T-cell (primary cell): ENCODE results near the gene CCDC3. TPM values are rescaled to one million over a fixed set of nuclear protein-coding genes. Genes with fewer than 3 reads are reported as not detected.

Experiments
- ATAC-seq, 4 experiments: fragments of 200-7000 bp in 3 of 4; fragments of 150-1000 bp in 1 of 4; cut with Tn5 transposase; replicated peaks in 1 of 4; 1 replicate in 3 of 4; 2 replicates in 1 of 4; pipeline ENCODE4 v1.10.0; 2021; ENCODE audit warnings: moderate library complexity in 3 of 4, mild to moderate bottlenecking in 2 of 4, moderate number of reproducible peaks in 1 of 4
- CTCF ChIA-PET, 2 donors: fragments of 300-600 bp; sonication (Branson Sonifier 250); formaldehyde crosslinking; loops; one replicate each; lab custom pipeline; 2022; ENCODE audit warnings: antibody characterized with exemption in 2 of 2; lab: Charles Lee
- POLR2A ChIA-PET, 2 donors: fragments of 300-600 bp; sonication (Branson Sonifier 250); formaldehyde crosslinking; loops; one replicate each; lab custom pipeline; 2022; ENCODE audit warnings: antibody characterized with exemption in 2 of 2; lab: Charles Lee
- DNase-seq, 35 experiments: peaks; one replicate each; pipeline versions ENCODE4 v3.0.0 to v3.0.0-alpha.2; 2013 to 2023
- H3K27ac ChIP-seq: one replicate; pipeline ENCODE4 v1.5.1; 2013; ENCODE audit warnings: low read length
- H3K27me3 ChIP-seq, 2 experiments: replicated peaks in 1 of 2; 1 replicate in 1 of 2; 2 replicates in 1 of 2; pipeline versions ENCODE4 v1.6.1 to v1.7.0; 2013; ENCODE audit warnings: low read length in 1 of 2, mixed read lengths in 1 of 2; ENCODE audit not compliant: control insufficient read depth in 2 of 2, insufficient read depth in 2 of 2; ENCODE audit errors: extremely low read depth in 1 of 2
- H3K36me3 ChIP-seq, 2 donors: 1 replicate in 1 of 2; 2 replicates in 1 of 2; pipeline versions ENCODE4 v1.6.1 to v1.7.0; 2013; ENCODE audit warnings: low read length in 1 of 2; ENCODE audit not compliant: control insufficient read depth in 2 of 2, insufficient read depth in 1 of 2; ENCODE audit errors: extremely low read depth in 1 of 2
- H3K4me1 ChIP-seq, 2 experiments: 1 replicate in 1 of 2; 2 replicates in 1 of 2; pipeline versions ENCODE4 v1.6.1 to v1.7.0; 2013; ENCODE audit warnings: low read length in 2 of 2, mixed read lengths in 1 of 2; ENCODE audit not compliant: insufficient read depth in 2 of 2, control insufficient read depth in 1 of 2; ENCODE audit errors: extremely low read depth in 1 of 2
- H3K4me3 ChIP-seq, 2 donors: 1 replicate in 1 of 2; 2 replicates in 1 of 2; pipeline versions ENCODE4 v1.5.1 to v1.7.0; 2013; ENCODE audit warnings: mild to moderate bottlenecking in 2 of 2, low read length in 1 of 2, moderate library complexity in 1 of 2; ENCODE audit not compliant: control insufficient read depth in 1 of 2; ENCODE audit errors: extremely low read depth in 1 of 2
- H3K9me3 ChIP-seq: 2 replicates; pipeline ENCODE4 v1.7.0; 2013
- H3K27ac Mint-ChIP-seq, 2 donors: one replicate each; pipeline ENCODE4 v1.8.0; 2020 to 2021; ENCODE audit warnings: mild to moderate bottlenecking in 2 of 2, mixed read lengths in 2 of 2
- H3K27me3 Mint-ChIP-seq, 2 donors: one replicate each; pipeline ENCODE4 v1.8.0; 2021 to 2022; ENCODE audit warnings: mixed read lengths in 2 of 2
- H3K36me3 Mint-ChIP-seq: one replicate; pipeline ENCODE4 v1.8.0; 2021; ENCODE audit warnings: mixed read lengths
- H3K4me1 Mint-ChIP-seq, 3 donors: one replicate each; pipeline ENCODE4 v1.8.0; 2020 to 2022; ENCODE audit warnings: mixed read lengths in 3 of 3, mild to moderate bottlenecking in 1 of 3
- H3K4me3 Mint-ChIP-seq, 3 donors: one replicate each; pipeline ENCODE4 v1.8.0; 2020 to 2022; ENCODE audit warnings: mild to moderate bottlenecking in 3 of 3, mixed read lengths in 3 of 3, moderate library complexity in 3 of 3
- H3K9me3 Mint-ChIP-seq, 3 donors: one replicate each; pipeline ENCODE4 v1.8.0; 2020 to 2022; ENCODE audit warnings: mixed read lengths in 3 of 3
- WGBS: methylation state at CpG from one replicate; pipeline ENCODE4 v1.1.5; 2013; ENCODE audit warnings: missing lambda C conversion rate; ENCODE audit not compliant: insufficient coverage; 5-methylcytosine and 5-hydroxymethylcytosine counted together
- total RNA-seq, 35 experiments: library from RNA in 6 of 35; stranded (reverse) in 6 of 35; fragments of 120-200 nt in 1 of 35; gene quantifications; one replicate each; pipeline versions ENCODE4 v1.2.1 to v1.2.4 and lab custom pipeline; 2013 to 2026

Gene CCDC3
- total RNA-seq, 5 donors from 2014 or later (not counting 1 experiment from before 2014, with no cell fraction given): 0.06 to 0.20 (median 0.16) TPM; not detected in 2

DNA sequence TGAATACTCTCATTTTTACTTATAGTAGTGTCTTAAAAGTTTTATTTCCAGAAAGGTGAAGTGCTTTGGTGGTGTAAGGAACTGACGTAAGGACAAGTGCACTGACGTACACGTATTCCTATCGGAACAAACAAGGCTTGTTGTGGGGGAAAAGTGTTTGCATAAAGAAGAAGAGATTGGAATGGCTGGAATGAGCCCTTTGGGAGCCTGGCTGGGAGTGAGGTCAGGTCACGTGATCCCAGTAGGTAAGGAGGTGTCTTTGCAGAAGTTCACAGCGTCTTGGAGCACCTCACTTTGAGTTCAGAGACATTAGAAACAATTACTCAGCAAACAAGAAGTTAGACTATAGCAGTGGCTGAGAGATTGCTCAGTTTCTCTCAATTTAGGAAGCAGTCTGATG, 104.2 kb downstream of the CCDC3 start:
- Histone ChIP-seq H3K27me3 (peaks cover 0 to 18% of the 10 kb centered on the region in 2 experiments), H3K4me3 (no peak overlapping the region), H3K4me1 (no peaks in the 10 kb centered on the region), H3K27ac (no peak overlapping the region), H3K36me3 (no peaks in the 10 kb centered on the region), H3K9me3 (no peaks in the 10 kb centered on the region)
- 86% methylated on average over 5 of the region's 6 CpGs for WGBS
- ChIA-PET POLR2A (no interaction called here), CTCF (no interaction called here)
- H3K27me3 Mint-ChIP-seq: peaks cover 25 to 28% of the 10 kb centered on the region in 2 donors
- H3K36me3 Mint-ChIP-seq: no peaks in the 10 kb centered on the region
- peaks cover 13 to 22% (median 21%) of the 10 kb centered on the region in 3 donors for H3K9me3 Mint-ChIP-seq
- H3K4me3 Mint-ChIP-seq: no peak overlapping the region
- DNase-seq (no peak), ATAC-seq (no peak)
- H3K4me1 Mint-ChIP-seq: no peaks in the 10 kb centered on the region
- H3K27ac Mint-ChIP-seq: no peak overlapping the region

DNA sequence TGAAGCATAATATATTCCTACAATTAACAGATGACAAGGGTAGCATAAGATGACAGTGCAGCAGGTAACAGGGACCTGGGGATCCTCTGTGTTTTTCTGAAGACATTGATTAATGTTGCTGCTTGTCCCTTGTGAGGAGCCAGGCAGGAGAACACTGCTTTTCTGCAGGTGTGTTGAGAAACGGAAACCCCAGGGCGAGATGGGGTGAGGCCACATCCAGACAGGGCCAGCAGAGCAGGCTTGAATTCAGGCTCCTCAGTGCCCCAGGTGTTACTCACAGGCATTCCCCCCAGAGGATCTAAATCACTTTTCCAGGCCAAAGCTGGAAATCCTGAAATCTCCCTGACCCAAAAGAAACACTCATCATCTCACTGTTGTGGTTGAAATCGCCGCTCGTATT, 105.3 kb downstream of the CCDC3 start:
- CTCF ChIA-PET: no interaction called here
- WGBS: 100% methylated on average over 1 of the region's 5 CpGs
- Mint-ChIP-seq H3K4me1 (no peaks in the 10 kb centered on the region), H3K27ac (no peak overlapping the region), H3K36me3 (no peaks in the 10 kb centered on the region), H3K4me3 (no peak overlapping the region), H3K9me3 (peaks cover 13 to 22% (median 21%) of the 10 kb centered on the region in 3 donors), H3K27me3 (peaks cover 20 to 22% of the 10 kb centered on the region in 2 donors)
- H3K27ac ChIP-seq: no peak overlapping the region
- no peaks in the 10 kb centered on the region for H3K4me1 ChIP-seq
- ATAC-seq (no peak), DNase-seq (no peak)
- H3K36me3 ChIP-seq: no peaks in the 10 kb centered on the region
- no peaks in the 10 kb centered on the region for H3K9me3 ChIP-seq
- no peak overlapping the region for H3K4me3 ChIP-seq
- peaks cover 0 to 15% of the 10 kb centered on the region in 2 experiments for H3K27me3 ChIP-seq
- POLR2A ChIA-PET: no interaction called here

DNA sequence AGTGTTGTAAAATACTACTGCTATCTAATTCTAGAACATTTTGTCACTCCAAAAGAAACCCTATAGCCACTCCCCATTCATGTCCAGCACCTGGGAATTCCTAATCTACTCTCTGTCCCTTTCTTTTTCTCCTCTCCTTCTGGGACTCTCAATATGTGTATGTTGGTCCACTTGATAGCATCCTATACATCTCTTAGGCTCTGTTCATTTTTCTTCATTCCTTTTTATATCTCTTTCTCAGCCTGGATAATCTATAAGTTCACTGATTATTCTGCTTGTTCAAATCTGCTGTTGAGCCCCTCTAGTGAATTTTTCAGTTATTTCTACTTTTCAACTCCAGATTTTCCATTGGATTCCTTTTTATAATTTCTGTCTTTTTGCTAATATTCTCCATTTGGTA, 108.6 kb downstream of the CCDC3 start:
- no peak overlapping the region for H3K27ac ChIP-seq
- Mint-ChIP-seq H3K4me1 (no peaks in the 10 kb centered on the region), H3K27me3 (peaks cover 20 to 22% of the 10 kb centered on the region in 2 donors), H3K36me3 (no peaks in the 10 kb centered on the region), H3K9me3 (peaks cover 13 to 22% (median 21%) of the 10 kb centered on the region in 3 donors), H3K4me3 (no peak overlapping the region), H3K27ac (no peak overlapping the region)
- H3K9me3 ChIP-seq: no peaks in the 10 kb centered on the region
- H3K36me3 ChIP-seq: no peaks in the 10 kb centered on the region
- no peaks in the 10 kb centered on the region for H3K4me1 ChIP-seq
- ATAC-seq: no peak
- DNase-seq: no peak
- no peak overlapping the region for H3K4me3 ChIP-seq
- ChIA-PET POLR2A (no interaction called here), CTCF (no interaction called here)
- H3K27me3 ChIP-seq: peaks cover 0 to 20% of the 10 kb centered on the region in 2 experiments

DNA sequence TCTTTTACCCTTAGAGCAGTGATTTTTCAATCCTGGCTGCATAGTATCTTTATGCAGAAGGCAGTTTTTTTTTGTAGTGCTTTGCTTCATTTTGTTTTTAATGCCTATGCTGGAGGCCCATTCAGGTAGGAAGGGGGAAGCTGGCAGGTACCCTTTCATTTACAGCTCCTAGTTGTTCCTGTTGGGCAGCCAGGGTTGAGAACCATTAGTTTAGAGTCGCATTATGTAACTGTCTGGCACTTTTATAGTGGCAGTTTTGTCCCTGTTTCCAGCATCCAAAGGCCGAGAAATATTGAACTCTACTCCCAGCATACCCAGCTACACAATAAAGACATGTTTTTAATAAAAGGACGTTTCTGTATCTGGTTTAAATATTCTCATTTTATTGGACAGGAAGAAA, 110.6 kb downstream of the CCDC3 start:
- Mint-ChIP-seq H3K27me3 (peaks cover 11% of the 10 kb centered on the region in 2 donors), H3K4me1 (no peaks in the 10 kb centered on the region)
- CTCF ChIA-PET: no interaction called here

DNA sequence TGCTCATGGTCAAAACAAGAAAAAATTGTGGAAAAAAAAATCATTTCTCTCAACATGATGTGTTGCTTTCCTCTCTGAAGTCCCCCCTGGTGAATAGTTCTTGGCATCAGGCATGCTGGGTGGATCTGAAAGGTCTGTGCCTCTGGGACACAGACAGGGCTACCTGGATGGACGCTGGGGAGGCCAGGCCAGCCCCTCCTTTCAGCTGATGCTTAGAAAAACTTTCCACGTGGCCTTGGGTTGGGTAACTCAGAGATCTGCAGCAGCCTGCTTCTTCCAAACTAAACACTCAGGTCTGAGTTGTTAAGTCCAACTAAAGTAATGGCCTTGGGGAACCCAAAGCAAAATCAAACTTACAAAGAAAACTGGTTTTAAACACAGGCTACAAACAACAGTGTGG, 113.0 kb downstream of the CCDC3 start:
- no peaks in the 10 kb centered on the region for H3K36me3 ChIP-seq
- no peaks in the 10 kb centered on the region for H3K4me1 ChIP-seq
- no peaks in the 10 kb centered on the region for H3K4me1 Mint-ChIP-seq
- H3K4me3 Mint-ChIP-seq: no peak overlapping the region
- H3K27me3 Mint-ChIP-seq: peaks cover 11 to 12% of the 10 kb centered on the region in 2 donors
- no peak overlapping the region for H3K4me3 ChIP-seq
- peaks cover 10 to 17% (median 12%) of the 10 kb centered on the region in 3 donors for H3K9me3 Mint-ChIP-seq
- DNase-seq (no peak), ATAC-seq (no peak)
- H3K27ac Mint-ChIP-seq: no peak overlapping the region
- ChIA-PET CTCF (no interaction called here), POLR2A (no interaction called here)
- no CpG with 5 or more reads among the region's 2 CpGs for WGBS
- no peak overlapping the region for H3K27ac ChIP-seq
- H3K27me3 ChIP-seq: peaks cover 0 to 14% of the 10 kb centered on the region in 2 experiments
- H3K36me3 Mint-ChIP-seq: no peaks in the 10 kb centered on the region
- H3K9me3 ChIP-seq: no peaks in the 10 kb centered on the region

More for the DNA sequence above, 110.6 kb downstream of the CCDC3 start:
- no peaks in the 10 kb centered on the region for H3K36me3 Mint-ChIP-seq
- DNase-seq (no peak), ATAC-seq (no peak)
- Histone ChIP-seq H3K4me1 (no peaks in the 10 kb centered on the region), H3K36me3 (no peaks in the 10 kb centered on the region), H3K4me3 (no peak overlapping the region), H3K9me3 (no peaks in the 10 kb centered on the region), H3K27ac (no peak overlapping the region), H3K27me3 (peaks cover 0 to 8% of the 10 kb centered on the region in 2 experiments)
- no peak overlapping the region for H3K4me3 Mint-ChIP-seq
- POLR2A ChIA-PET: no interaction called here
- WGBS: no CpG with 5 or more reads among the region's 3 CpGs
- H3K27ac Mint-ChIP-seq: no peak overlapping the region
- peaks cover 13 to 22% (median 21%) of the 10 kb centered on the region in 3 donors for H3K9me3 Mint-ChIP-seq

DNA sequence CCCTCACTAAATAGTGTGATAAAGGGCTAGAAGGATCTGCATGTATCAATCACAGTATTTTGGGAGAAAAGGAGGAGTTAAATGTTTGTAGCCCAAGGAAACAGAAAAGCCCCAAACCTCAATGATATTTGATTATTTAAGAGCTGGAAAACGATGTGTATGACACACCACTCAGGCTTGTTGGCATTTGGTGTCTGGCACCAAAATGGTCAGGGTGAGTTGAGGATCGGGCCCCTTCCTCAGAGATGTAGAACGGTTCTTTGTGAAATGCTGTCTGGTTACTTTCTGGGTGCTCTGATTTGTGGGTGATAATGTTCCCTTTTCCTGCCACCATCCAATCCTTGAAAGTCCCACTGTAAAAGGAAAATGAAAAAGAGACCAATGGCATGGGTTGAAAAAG, 113.7 kb downstream of the CCDC3 start:
- H3K9me3 ChIP-seq: no peaks in the 10 kb centered on the region
- WGBS: 83% methylated on average over 1 of the region's 3 CpGs
- no peak overlapping the region for H3K27ac ChIP-seq
- H3K4me3 ChIP-seq: no peak overlapping the region
- no peaks in the 10 kb centered on the region for H3K36me3 ChIP-seq
- Mint-ChIP-seq H3K36me3 (no peaks in the 10 kb centered on the region), H3K27ac (no peak overlapping the region), H3K4me1 (no peaks in the 10 kb centered on the region), H3K4me3 (no peak overlapping the region), H3K27me3 (peaks cover 11 to 12% of the 10 kb centered on the region in 2 donors), H3K9me3 (peaks cover 3 to 10% (median 5%) of the 10 kb centered on the region in 3 donors)
- CTCF ChIA-PET: no interaction called here
- no peaks in the 10 kb centered on the region for H3K4me1 ChIP-seq
- no peak for DNase-seq
- POLR2A ChIA-PET: interaction anchor here in 1 of 2 donors (0.6 kb wide), 1 partner anchor 700 kb away, joined by 4 read pairs; no protein-coding TSS in a partner anchor
- no peak for ATAC-seq
- peaks cover 0 to 14% of the 10 kb centered on the region in 2 experiments for H3K27me3 ChIP-seq

DNA sequence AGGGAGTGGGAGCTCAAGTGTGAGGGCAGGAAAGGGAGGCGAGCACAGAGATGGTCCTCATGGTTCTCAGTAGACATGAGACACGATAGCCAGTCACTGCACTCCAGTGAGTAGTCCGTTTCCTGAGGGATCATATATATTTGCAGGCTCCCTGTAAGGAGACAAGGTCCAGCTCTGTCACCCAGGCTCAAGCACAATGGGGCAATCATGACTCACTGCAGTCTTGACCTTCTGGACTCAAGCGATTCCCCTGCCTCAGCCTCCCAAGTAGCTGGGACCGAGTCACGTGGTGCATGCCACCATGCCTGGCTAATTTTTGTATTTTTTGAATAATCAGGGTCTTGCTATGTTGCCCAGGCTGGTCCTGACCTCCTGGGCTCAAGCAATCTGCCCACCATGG, 116.7 kb downstream of the CCDC3 start:
- no peak overlapping the region for H3K4me3 ChIP-seq
- ChIA-PET POLR2A (no interaction called here), CTCF (no interaction called here)
- peaks cover 27 to 31% of the 10 kb centered on the region in 2 donors for H3K27me3 Mint-ChIP-seq
- peaks cover 0 to 16% of the 10 kb centered on the region in 2 experiments for H3K27me3 ChIP-seq
- no peaks in the 10 kb centered on the region for H3K9me3 ChIP-seq
- H3K36me3 ChIP-seq: no peaks in the 10 kb centered on the region
- H3K36me3 Mint-ChIP-seq: no peaks in the 10 kb centered on the region
- DNase-seq: no peak
- no peak overlapping the region for H3K27ac Mint-ChIP-seq
- no peaks in the 10 kb centered on the region for H3K4me1 ChIP-seq
- ATAC-seq: no peak
- no peak overlapping the region for H3K4me3 Mint-ChIP-seq
- WGBS: 78% methylated on average over 4 of the region's 6 CpGs
- no peaks in the 10 kb centered on the region for H3K4me1 Mint-ChIP-seq
- peaks cover 0 to 5% (median 2%) of the 10 kb centered on the region in 3 donors for H3K9me3 Mint-ChIP-seq
- H3K27ac ChIP-seq: no peak overlapping the region
